ENCODE measurements around the gene NOL11. TPM values are rescaled to one million over a fixed set of nuclear protein-coding genes. Genes with fewer than 3 reads are reported as not detected.
"Not testable (repeated sequence)": the region's sequence is repeated elsewhere in the genome, so short reads cannot be mapped to it uniquely, and the experiment has no call there.

Gene NOL11
- total RNA-seq, 1 donor from 2014 or later: 118 TPM

DNA sequence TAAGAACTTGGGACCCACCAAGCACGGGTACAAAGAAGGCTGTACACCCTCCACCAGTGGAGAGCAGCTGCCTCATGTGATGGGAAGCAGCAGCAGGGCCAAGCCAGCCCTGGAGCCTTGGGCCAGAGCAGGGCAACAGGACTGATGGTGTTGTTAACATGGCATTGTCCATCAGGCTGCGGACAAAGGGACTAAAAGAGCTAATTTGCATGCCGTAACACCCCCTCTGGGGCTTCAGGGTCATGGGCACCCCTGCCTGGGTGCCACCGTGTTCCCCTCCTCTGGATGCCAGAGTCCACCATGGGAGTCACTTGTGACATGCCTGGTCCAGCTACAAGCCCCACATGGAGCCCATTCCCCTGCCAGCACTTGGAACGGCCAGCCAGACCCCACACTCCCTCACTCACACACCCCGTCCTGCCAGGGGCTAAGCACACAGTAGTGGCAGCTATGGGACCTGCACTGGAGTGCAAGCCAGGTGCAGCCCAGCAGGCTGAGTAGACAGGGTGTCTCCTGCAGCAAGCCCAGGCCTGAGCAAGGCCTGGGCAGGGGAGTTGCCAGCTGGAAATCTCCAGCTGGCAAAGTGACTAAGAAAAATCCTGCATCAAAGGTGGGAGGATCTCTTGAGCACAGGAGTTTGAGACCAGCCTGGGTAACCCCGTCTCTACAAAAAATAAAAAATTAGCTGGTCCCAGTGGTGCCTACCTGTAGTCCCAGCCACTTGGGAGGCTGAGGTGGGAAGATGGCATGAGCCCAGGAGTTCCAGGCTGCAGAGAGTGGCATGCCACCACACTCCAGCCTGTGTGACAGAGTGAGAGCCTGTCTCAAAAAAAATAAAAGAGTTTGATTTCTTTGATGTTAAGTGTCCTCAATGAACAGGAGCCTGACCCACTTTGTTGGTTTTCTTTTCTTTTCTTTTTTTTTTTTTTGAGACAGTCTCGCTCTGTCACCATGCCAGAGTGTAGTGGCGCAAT is 33.7 kb downstream of the NOL11 start:
- Mint-ChIP-seq H3K36me3 (ENCODE audit: low read depth) (peaks cover 44% of the 10 kb centered on the region), H3K4me1 (peaks cover 5% of the 10 kb centered on the region), H3K9me3 (no peaks in the 10 kb centered on the region), H3K27me3 (no peaks in the 10 kb centered on the region), H3K4me3 (no peak overlapping the region), H3K27ac (no peak overlapping the region)
- DNase-seq: no peak
- intact Hi-C loops (cut with micrococcal nuclease): no loop called here

DNA sequence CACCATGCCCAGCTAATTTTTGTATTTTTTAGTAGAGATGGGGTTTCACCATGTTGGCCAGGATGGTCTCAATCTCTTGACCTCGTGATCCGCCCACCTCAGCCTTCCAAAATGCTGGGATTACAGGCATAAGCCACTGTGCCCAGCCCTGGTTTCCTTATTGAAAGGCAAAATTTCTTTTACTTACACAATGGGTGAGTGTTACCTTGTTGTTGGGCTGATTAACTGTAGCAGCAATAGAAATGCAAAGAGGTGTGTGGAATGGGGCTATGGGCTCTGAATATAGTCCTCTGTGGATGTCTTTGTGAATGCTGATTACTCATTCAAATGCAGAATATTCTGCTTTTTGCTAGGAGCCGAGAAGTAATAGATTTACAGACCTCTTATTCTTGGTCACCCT is 34.4 kb downstream of the NOL11 start:
- H3K9me3 Mint-ChIP-seq; H3K4me3 Mint-ChIP-seq; intact Hi-C loops (cut with micrococcal nuclease); H3K4me1 Mint-ChIP-seq; DNase-seq; H3K27ac Mint-ChIP-seq; H3K27me3 Mint-ChIP-seq: not testable (repeated sequence)
- H3K36me3 Mint-ChIP-seq (ENCODE audit: low read depth): peaks cover 40% of the 10 kb centered on the region

DNA sequence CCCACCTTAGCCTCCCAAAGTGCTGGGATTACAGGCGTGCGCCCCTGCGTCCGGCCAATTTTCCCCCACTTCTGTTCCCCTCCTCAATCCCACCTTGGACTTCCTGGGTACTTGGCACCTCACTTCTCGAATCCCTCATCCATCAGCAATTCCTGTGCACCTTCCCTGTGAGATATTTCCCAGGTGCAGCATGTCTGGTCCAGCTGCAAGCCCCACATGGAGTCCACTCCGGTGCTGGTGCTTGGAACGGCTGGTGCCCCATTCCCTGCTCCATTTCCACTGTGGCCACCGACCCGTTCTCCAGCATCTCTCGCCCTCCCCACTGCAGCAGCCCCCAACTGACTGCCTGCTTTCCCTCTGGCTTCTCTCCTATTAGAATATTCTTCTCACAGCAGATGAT is 35.3 kb downstream of the NOL11 start:
- no peak for DNase-seq
- Mint-ChIP-seq H3K27ac (no peak overlapping the region), H3K36me3 (ENCODE audit: low read depth) (peaks cover 32% of the 10 kb centered on the region), H3K4me3 (no peak overlapping the region), H3K4me1 (peaks cover 5% of the 10 kb centered on the region), H3K9me3 (no peaks in the 10 kb centered on the region), H3K27me3 (no peaks in the 10 kb centered on the region)
- intact Hi-C loops (cut with micrococcal nuclease): no loop called here

GRCh38 chr17:67754001-67754400 is 36.3 kb downstream of the NOL11 start:
- no peaks in the 10 kb centered on the region for H3K9me3 Mint-ChIP-seq
- H3K27ac Mint-ChIP-seq: no peak overlapping the region
- intact Hi-C loops (cut with micrococcal nuclease): no loop called here
- H3K27me3 Mint-ChIP-seq: no peaks in the 10 kb centered on the region
- DNase-seq: no peak
- H3K4me1 Mint-ChIP-seq: peaks cover 5% of the 10 kb centered on the region
- H3K4me3 Mint-ChIP-seq: no peak overlapping the region
- peaks cover 24% of the 10 kb centered on the region for H3K36me3 Mint-ChIP-seq (ENCODE audit: low read depth)

DNA sequence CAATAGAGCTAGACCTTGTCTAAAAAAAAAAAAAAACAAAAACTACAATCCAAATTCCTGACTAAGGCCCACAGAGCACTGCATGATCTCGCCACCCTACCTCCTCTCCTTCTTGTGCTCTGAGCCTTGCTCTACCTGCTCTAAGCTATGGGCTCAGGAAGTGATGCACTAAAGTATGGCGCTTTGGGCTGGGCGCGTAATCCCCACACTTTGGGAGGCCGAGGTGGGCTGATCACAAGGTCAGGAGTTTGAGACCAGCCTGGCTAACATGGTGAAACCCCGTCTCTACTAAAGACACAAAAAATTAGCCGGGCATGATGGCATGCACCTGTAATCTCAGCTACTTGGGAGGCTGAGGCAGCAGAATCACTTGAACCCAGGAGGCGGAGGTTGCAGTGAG is 37.0 kb downstream of the NOL11 start:
- H3K27me3 Mint-ChIP-seq; H3K9me3 Mint-ChIP-seq; DNase-seq; H3K4me1 Mint-ChIP-seq; H3K4me3 Mint-ChIP-seq; H3K27ac Mint-ChIP-seq; intact Hi-C loops (cut with micrococcal nuclease): not testable (repeated sequence)
- peaks cover 19% of the 10 kb centered on the region for H3K36me3 Mint-ChIP-seq (ENCODE audit: low read depth)

GRCh38 chr17:67756766-67757165 is 39.0 kb downstream of the NOL11 start:
- H3K4me1 Mint-ChIP-seq; intact Hi-C loops (cut with micrococcal nuclease); H3K27ac Mint-ChIP-seq; H3K4me3 Mint-ChIP-seq; H3K9me3 Mint-ChIP-seq; H3K36me3 Mint-ChIP-seq (ENCODE audit: low read depth); DNase-seq; H3K27me3 Mint-ChIP-seq: not testable (repeated sequence)

DNA sequence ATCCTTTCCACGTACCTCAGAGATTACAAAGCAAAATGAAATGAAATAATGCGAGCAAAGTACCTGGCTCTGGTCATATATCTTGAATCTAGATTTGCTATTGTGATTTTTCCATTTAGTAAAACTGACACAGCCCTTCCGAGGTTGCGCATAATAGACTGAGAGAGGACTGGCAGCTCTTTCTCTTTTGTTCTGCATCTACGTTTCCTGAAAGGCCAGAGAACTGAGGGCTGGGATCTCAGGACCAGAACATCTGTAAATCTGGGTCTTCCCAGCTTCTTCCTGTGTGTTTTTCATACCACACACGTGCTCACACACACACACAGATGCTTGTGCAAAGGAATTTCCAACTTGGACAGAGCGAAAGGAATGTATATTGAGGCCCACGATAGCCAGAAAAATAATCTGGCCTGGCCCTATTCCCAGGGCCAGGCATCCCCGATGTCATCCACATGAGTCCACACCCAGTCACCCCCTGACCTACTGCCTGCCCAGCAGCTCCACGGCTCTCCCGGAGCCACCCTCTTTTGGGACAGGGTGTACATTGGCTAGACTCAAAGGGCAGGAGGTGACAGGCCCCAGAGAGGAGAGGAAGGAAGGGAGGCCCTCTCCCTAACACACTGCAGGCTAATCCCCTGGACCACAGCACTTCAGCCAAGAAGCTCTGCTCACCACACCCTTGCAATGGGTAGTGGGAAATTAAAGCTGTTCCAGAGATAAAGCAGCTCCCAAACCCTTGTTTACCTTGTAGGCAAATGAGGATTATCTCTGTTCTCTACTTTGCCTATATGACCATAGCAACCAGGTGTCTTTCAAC is 41.8 kb downstream of the NOL11 start:
- no peak for DNase-seq
- Mint-ChIP-seq H3K4me3 (no peak overlapping the region), H3K36me3 (ENCODE audit: low read depth) (peaks cover 1% of the 10 kb centered on the region), H3K9me3 (no peaks in the 10 kb centered on the region), H3K4me1 (peaks cover 2% of the 10 kb centered on the region), H3K27ac (no peak overlapping the region), H3K27me3 (no peaks in the 10 kb centered on the region)
- intact Hi-C loops (cut with micrococcal nuclease): no loop called here

- H3K36me3 Mint-ChIP-seq (ENCODE audit: low read depth): no peaks in the 10 kb centered on the region
These were observed 47.9 kb downstream of the NOL11 start for GRCh38 chr17:67765623-67766022.

DNA sequence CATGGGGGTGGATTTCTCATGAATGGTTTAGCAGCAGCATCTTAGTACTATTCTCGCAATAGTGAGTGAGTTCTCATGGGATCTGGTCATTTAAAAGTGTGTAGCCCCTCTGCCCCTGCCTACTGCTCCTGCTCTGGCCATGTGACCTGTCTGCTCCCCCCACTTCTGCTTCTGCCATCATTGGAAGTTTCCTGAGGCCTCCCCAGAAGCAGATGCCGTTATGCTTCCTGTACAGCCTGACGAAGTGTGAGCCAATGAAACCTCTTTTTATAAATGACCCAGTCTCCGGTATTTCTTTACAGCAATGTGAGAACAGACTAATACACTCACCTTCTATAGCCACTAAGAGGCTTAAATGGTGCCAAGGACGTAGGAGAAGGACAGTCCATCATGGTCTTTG is 51.5 kb downstream of the NOL11 start:
- Mint-ChIP-seq H3K27me3 (peaks cover 2% of the 10 kb centered on the region), H3K4me1 (no peaks in the 10 kb centered on the region), H3K4me3 (no peak overlapping the region), H3K36me3 (ENCODE audit: low read depth) (no peaks in the 10 kb centered on the region), H3K27ac (no peak overlapping the region), H3K9me3 (no peaks in the 10 kb centered on the region)
- DNase-seq: no peak
- intact Hi-C loops (cut with micrococcal nuclease): no loop called here

More at GRCh38 chr17:67765623-67766022, 47.9 kb downstream of the NOL11 start:
- H3K4me3 Mint-ChIP-seq: no peak overlapping the region
- no peaks in the 10 kb centered on the region for H3K4me1 Mint-ChIP-seq
- H3K9me3 Mint-ChIP-seq: no peaks in the 10 kb centered on the region
- no peak for DNase-seq
- H3K27ac Mint-ChIP-seq: no peak overlapping the region
- no peaks in the 10 kb centered on the region for H3K27me3 Mint-ChIP-seq
- intact Hi-C loops (cut with micrococcal nuclease): no loop called here

GRCh38 chr17:67770539-67770938 is 52.8 kb downstream of the NOL11 start:
- no peaks in the 10 kb centered on the region for H3K36me3 Mint-ChIP-seq (ENCODE audit: low read depth)
- no peak overlapping the region for H3K4me3 Mint-ChIP-seq
- no peaks in the 10 kb centered on the region for H3K4me1 Mint-ChIP-seq
- no peak for DNase-seq
- intact Hi-C loops (cut with micrococcal nuclease): no loop called here
- H3K27me3 Mint-ChIP-seq: peaks cover 2% of the 10 kb centered on the region
- no peak overlapping the region for H3K27ac Mint-ChIP-seq
- no peaks in the 10 kb centered on the region for H3K9me3 Mint-ChIP-seq

GRCh38 chr17:67772679-67773078 is 54.9 kb downstream of the NOL11 start:
- H3K4me3 Mint-ChIP-seq: no peak overlapping the region
- no peaks in the 10 kb centered on the region for H3K4me1 Mint-ChIP-seq
- peaks cover 2% of the 10 kb centered on the region for H3K27me3 Mint-ChIP-seq
- DNase-seq: no peak
- H3K9me3 Mint-ChIP-seq: no peaks in the 10 kb centered on the region
- intact Hi-C loops (cut with micrococcal nuclease): no loop called here
- no peaks in the 10 kb centered on the region for H3K36me3 Mint-ChIP-seq (ENCODE audit: low read depth)
- H3K27ac Mint-ChIP-seq: no peak overlapping the region

DNA sequence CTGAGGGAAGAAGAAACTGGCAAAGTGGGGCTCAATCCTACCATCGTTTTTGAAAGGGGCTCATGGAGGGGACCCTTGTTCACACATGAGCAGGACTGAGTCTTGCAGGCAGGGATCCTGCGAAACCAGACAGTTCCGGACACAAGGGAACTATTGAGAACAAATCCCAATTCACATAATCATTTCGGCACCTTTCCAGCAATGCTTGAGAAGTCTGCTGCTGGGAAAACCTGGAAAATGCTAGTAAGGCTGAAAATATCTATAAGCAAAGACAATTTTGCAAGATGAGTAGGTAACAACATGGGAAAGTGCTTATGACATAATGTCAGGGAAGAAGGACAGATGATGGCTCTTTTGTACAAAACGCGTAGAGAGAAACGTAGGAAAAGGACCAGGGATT is 55.5 kb downstream of the NOL11 start:
- intact Hi-C loops (cut with micrococcal nuclease): no loop called here
- Mint-ChIP-seq H3K9me3 (no peaks in the 10 kb centered on the region), H3K36me3 (ENCODE audit: low read depth) (no peaks in the 10 kb centered on the region), H3K27ac (no peak overlapping the region), H3K27me3 (peaks cover 2% of the 10 kb centered on the region), H3K4me3 (no peak overlapping the region), H3K4me1 (no peaks in the 10 kb centered on the region)
- no peak for DNase-seq

- Mint-ChIP-seq H3K9me3 (no peaks in the 10 kb centered on the region), H3K27me3 (no peaks in the 10 kb centered on the region), H3K4me3 (no peak overlapping the region), H3K27ac (no peak overlapping the region), H3K4me1 (no peaks in the 10 kb centered on the region), H3K36me3 (ENCODE audit: low read depth) (no peaks in the 10 kb centered on the region)
- intact Hi-C loops (cut with micrococcal nuclease): no loop called here
- peak; percentile 72 for DNase-seq
These were observed 61.4 kb downstream of the NOL11 start for GRCh38 chr17:67779098-67779672.

All from activated CD4-positive, alpha-beta T cell treated with anti-CD3 and anti-CD28 coated beads, Interleukin-2, amount 10 ng/mL, durations not matched to agents 24 days and 14 days (primary cell).